ENCODE measurements around the gene ARSG.
"Not testable (repeated sequence)": the region's sequence is repeated elsewhere in the genome, so short reads cannot be mapped to it uniquely, and the experiment has no call there.

Gene ARSG

GRCh38 chr17:68290955-68291835 is at the start of gene ARSG, which contains the start of gene SLC16A6:
ARSG (plus strand) TSS chr17:68291495; CDS start chr17:68307494, 15,999 bp downstream.
SLC16A6 (minus strand) TSS chr17:68291127; CDS start chr17:68278320, 12,807 bp downstream.
- DNase-seq, result peak; percentile 45

- no peak for DNase-seq
Observed at GRCh38 chr17:68246271-68247028, 44.8 kb upstream of the ARSG start.

- DNase-seq, result peak; percentile 89
Observed at GRCh38 chr17:68247445-68248198, 43.7 kb upstream of the ARSG start, which contains the start of gene AMZ2. AMZ2 (plus strand) TSS chr17:68248043; CDS start chr17:68250188, 2,145 bp downstream.

DNA sequence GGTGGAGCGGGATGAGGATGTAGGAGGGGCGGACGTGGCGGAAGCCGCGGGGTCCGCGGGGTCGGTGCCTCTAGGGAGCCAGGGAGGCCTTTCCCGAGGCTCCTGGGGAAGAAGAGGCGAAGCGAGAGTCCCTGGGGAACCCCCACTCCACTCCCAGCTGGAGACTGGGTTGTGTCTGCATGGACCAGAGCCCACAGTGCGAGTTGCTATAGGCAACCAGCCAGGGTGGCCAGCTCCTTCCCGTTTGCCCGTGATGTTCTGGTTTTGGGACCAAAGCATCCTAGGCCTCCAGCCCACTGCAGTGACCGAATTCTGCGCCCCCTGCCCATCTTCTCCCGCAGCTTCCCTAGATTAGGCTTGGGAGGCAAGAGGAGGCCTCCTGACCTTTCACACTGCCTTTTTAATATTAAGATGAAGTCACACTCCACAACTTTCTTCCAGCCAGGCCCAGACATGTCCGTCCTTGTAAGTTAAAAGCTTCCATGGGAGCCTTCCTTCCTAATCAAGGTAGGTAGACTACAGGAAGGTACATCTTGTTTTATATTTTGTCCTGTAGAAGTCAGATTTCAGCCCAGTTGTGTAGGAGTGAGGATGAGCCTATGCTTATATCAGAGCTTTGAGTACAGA is 43.0 kb upstream of the ARSG start:
- peak; percentile 22 for DNase-seq

DNA sequence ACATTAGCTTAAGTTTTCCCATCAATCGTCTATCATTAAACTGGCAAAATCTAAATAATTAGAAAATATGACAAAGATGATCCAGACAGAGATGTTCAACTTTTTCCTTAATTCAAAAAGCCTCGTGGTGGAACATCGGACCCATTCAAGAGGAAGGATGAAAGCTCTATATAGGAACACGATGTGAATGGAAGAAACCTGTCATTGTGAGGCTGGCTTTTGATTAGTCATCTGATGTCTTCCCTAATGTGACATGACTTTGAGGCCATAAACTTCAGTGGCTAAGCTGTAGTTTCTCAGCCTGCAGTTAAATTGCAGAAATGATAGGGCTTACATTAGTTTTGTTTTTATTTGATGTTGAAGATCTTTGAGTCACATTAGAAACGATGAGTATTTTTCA is 42.4 kb upstream of the ARSG start:
- no peak for DNase-seq

DNA sequence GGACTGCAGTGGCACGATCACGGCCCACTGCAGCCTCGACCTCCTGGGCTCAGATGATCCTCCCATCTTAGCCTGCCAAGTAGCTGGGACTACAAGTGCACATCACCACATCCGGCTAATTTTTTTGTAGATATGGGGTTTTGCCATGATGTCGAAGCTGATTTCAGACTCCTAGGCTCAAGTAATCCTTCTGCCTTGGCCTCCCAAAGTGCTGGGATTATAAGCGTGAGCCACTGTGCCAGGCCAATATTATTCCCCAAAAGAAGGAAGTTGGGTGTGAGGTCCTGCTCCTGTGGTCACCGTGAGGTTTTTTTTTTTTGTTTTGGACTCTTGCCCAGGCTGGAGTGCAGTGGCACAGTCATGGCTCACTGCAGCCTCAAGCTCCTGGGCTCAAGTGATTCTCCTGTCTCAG is 41.9 kb upstream of the ARSG start:
- no peak for DNase-seq

DNA sequence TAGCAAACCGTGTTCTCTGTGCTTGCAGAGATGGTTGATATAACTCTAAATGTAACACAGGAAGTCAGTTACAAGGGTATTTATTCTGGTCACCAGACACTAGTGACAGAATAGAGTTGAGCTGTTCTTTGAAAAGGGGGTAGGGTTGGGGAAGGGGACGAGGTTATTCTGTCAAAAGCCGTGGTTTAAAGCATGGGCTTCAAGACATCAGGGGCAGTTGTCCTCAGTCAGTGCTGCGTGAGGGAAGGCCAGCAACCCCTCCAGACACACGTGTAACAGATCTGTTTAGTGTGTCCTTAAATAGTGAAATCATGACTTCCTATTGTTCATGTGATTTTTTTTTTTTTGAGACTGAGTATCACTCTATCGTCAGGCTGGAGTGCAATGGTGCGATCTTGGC is 37.9 kb upstream of the ARSG start:
- DNase-seq, result not testable (repeated sequence)

GRCh38 chr17:68255151-68255550 is 36.1 kb upstream of the ARSG start:
- DNase-seq, result no peak

DNA sequence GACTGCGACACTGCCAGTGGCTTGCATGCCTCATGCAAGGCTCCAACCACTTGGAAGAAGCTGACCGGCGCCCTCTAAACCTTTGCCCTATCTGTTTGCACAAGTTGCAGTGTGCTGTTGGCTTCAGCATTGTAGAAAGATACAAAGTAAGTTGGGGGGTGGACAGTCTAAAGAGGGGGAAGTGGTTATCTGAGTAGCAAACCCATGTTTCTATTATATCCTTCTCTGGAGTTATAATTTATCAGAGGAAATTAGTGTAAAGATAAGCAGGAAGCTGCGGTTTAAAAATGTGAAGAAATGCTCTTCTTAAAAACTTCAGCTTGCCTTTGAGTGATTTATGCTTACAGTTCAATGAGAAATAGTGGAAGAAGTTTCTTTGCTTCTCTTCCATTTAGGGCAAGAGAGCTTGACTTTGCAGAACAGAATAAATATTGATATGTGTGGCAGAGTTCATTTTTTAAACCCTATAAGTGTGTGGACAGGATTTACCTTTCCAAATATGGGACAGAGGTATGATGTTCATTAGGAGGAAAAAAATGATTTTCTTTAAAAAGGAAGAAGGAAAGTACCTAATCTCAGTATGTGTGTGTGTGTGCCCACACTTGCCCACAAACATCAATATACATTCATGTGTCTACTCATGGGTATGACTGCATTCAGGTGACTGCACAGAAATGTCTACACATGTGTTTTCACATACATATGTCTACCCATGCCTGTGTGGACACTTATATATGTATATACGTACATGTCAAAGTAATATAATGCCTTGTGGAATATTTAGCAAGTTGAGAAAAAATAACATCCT is 35.4 kb upstream of the ARSG start:
- DNase-seq, result no peak

DNA sequence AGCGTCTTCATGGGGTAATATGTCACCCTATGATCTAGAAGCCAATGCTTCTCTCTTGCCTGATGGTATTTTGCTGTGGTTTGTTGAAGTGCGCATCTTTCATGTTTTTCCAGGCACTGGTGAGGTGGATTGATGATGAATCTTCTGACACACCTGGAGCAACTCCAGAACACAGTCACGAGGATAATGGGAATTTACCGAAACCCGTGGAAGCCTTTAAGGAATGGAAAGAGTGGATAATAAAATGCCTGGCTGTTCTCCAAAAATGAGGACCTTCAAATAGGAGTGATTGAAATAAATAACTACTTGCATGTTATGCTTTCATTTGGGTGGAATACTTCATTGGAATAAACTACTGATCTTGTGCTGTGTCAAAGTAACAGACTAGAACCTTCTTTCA is 34.6 kb upstream of the ARSG start:
- DNase-seq, result peak; percentile 18

- DNase-seq, result no peak
Observed at GRCh38 chr17:68257934-68258333, 33.4 kb upstream of the ARSG start.

DNA sequence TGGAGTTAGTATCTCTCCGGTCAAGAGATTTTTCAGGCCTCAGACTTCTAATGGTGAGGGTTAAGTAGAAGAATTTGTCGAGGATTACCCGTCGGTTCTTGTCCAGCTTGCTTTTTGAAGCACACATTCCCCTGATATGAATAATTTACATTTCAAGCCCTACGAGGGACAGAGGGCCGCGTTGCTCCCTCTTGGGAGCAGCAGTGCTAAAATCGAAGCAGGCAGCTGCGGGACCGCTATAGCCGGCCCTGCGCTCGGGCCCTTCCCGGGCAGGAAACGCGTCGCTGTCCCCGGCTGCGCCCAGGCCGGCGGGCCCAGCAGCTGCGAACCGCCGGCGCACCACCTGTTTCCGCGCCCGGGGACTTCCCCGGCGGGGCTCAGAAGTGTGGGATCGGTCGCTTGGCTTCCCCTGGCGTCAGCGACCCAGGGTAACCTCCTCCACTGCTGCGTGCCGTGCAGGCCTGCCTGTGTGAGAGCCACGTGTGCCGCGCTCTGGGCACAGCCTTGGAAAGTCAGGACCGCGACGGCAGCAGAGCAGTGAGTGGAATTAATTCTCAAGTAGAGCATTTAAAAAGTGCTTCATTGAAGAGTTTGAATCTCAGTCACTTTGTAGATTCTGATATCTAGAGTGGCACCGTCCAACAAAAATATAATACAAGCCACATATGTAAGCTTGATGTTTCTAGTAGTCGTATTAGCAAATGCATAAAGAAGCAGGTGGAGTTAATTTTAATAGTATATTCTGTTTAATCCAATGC is 32.2 kb upstream of the ARSG start:
- not testable (repeated sequence) for DNase-seq

DNA sequence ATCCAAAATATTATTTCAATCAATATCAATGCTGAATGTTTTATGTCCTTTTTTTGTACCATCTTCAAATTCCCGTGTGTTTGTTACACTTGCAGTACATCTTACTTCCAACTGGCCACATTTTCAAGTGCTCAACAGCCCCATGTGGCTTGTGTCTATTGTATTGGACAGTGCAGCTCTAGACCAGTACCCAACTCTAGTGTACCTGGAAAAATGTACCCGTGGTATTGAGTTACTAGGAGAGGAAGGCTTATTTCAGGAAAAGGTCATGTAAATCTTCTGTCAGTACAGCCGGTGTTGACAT is 31.7 kb upstream of the ARSG start:
- DNase-seq, result not testable (repeated sequence)

GRCh38 chr17:68260051-68260762 is 31.1 kb upstream of the ARSG start:
- DNase-seq, result no peak

DNA sequence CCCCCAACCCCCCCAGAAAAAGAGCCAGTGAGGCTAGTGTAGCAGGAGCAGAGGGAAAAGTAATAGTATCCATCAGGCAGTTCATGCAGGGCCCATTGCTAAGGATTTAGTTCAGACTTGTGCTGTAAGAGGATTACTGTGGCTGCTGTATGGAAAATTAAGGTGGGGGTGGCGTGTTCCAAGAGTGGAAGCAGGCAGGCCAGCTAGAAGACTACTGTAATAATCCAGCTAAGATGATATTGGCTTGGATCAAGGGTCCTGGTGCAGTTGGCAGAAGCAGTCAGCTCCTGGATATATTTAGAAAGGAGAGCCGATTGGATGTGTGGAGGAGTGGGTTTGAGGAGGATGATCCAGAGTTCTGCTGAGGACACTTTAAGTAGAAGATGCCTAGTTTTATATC is 28.8 kb upstream of the ARSG start:
- not testable (repeated sequence) for DNase-seq

DNA sequence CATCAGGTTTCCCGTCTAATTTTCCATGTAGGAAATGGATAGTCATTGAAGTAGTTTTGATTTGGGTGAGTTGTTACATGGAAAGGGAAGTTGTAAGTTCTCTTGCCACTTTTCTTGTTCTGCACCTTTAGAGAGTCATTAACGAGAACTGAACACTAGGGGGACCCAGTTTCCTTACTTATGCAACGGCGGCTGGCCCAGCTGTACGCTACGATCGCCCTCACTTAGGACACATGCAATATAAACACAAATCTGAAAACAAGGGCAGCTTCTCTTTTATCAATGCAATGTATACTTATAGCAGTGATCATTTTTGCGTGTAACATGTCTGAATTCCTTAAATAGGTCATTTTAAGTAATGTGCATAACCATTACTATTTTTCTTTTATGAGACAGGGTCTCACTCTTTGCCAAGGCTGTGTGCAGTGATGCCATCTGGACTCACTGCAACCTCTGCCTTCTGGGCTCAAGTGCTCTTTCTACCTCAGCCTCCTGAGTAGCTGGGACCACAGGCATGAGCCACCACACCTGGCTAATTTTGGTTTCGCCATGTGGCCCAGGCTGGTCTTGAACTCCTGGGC is 28.1 kb upstream of the ARSG start:
- peak; percentile 38 for DNase-seq

DNA sequence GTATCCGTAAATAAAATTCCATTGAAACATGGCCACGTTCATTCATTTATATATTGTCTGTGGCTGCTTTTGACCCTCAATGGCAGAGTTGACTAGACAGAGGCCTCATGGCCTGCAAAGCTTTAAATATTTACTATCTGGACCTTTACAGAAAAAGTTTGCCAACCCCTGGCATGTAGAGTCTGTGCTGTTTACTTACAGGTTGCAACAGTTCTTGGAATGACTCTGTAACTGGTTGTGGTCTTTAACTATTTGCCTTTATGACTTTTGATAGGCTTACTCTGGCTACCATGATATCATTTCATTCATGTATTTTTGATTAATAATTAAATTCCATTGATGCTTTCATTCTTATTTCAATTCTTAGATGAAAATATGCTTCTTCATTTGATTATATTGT is 25.5 kb upstream of the ARSG start:
- DNase-seq, result not testable (repeated sequence)

- no peak for DNase-seq
Observed at GRCh38 chr17:68273722-68274121, 17.6 kb upstream of the ARSG start.

DNA sequence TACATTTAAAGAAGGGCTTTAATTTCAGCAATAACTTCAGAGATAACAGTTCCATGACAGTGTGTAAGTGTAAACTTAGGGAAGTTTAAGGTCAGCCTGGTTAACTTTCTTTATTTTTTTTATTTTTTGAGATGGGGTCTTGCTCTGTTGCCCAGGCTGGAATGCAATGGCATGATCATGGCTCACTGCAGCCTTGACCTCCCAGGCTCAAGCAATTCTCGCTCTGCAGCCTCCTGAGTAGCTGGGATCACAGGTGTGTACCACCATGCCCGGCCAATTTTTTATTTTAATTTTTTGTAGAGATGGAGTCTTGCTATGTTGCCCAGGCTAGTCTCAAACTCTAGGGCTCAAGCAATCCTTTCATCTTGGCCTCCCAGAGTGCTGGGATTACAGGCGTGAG is 15.0 kb upstream of the ARSG start:
- DNase-seq, result not testable (repeated sequence)

- no peak for DNase-seq
Observed at GRCh38 chr17:68277807-68278206, 13.5 kb upstream of the ARSG start.

All from NCI-H1105 treated with DMSO at 0.1 percent for 48 hours (cell line).